Measurements from ENCODE around the gene NT5DC1. TPM values are rescaled to one million over a fixed set of nuclear protein-coding genes. Genes with fewer than 3 reads are reported as not detected.

Gene NT5DC1
- total and polyA plus RNA-seq, 10 of the 15 experiments (the other 5 are each of a cell fraction or from before 2014, with no cell fraction given) = 40.8 to 140 (median 66.8) TPM

- no TSS peak for BruUV-seq (replicated peaks)
These were observed 16.4 kb upstream of the NT5DC1 start for GRCh38 chr6:116084284-116084683.

More at GRCh38 chr6:116084284-116084683, 16.4 kb upstream of the NT5DC1 start:
- Histone ChIP-seq H3K9me3 (replicated peaks; ENCODE audit: control insufficient read depth, insufficient read depth, low read length) (peaks cover 2% of the 10 kb centered on the region; the same call in 2 of the 3 replicates), H3K36me3 (ENCODE audit: control insufficient read depth in 2 of 2, insufficient read depth in 2 of 2, low read length in 1 of 2) (no peaks in the 10 kb centered on the region), H3K27me3 (replicated peaks in 1 of 2; ENCODE audit: control insufficient read depth in 2 of 2, insufficient read depth in 2 of 2, low read length in 1 of 2) (no peaks in the 10 kb centered on the region), H3K4me2 (ENCODE audit: control insufficient read depth, insufficient read depth) (no peak overlapping the region), H3K9ac (ENCODE audit: control insufficient read depth, insufficient read depth, low read length) (no peak overlapping the region), H3K79me2 (ENCODE audit: control insufficient read depth, insufficient read depth, low read length) (no peaks in the 10 kb centered on the region; the same call in none of the 2 replicates), H3K27ac (ENCODE audit: control insufficient read depth, insufficient read depth) (no peak overlapping the region), H2AFZ (ENCODE audit: control insufficient read depth, low read depth, low read length) (no peak overlapping the region), H3K4me1 (ENCODE audit: control insufficient read depth, insufficient read depth, low read length) (peaks cover 35% of the 10 kb centered on the region), H3K4me3 (no peak overlapping the region), H4K20me1 (ENCODE audit: control insufficient read depth, insufficient read depth) (no peaks in the 10 kb centered on the region)
- RAD21 ChIA-PET (ENCODE audit: unreplicated experiment) = interaction anchor here (1.4 to 6.1 kb wide), 3 partner anchors 18 to 71 kb away, joined by 3 to 61 read pairs (median 50); partner anchors contain the start of gene FRK
- CTCF ChIA-PET = interaction anchor here (1.2 to 6.1 kb wide), 4 partner anchors 13 to 72 kb away, joined by 3 to 63 read pairs (median 10); no protein-coding TSS in a partner anchor
- POLR2A ChIA-PET = interaction anchor here (1.3 kb wide), 1 partner anchor 24 kb away, joined by 3 read pairs; the partner anchor contains the start of gene FRK
- WGBS (ENCODE audit: insufficient coverage, insufficient replicate concordance, low lambda C conversion rate, missing lambda C conversion rate) = 96% methylated on average over 2 of the region's 2 CpGs
- SMC1A ChIA-PET (ENCODE audit: uncharacterized antibody, unreplicated experiment) = interaction anchor here (0.8 to 6.0 kb wide), 6 partner anchors 10 to 72 kb away, joined by 3 to 101 read pairs (median 64); partner anchors contain the start of gene FRK
- DNase-seq (ENCODE audit: low read depth, low spot score) = no peak
- TF ChIP-seq PML (IDR thresholded peaks at IDR 0.05; ENCODE audit: low read length) (no peak), FOXM1 (IDR thresholded peaks at IDR 0.05; ENCODE audit: low read depth, low read length) (no peak), JUNB (IDR thresholded peaks at IDR 0.05) (no peak), SUPT20H (IDR thresholded peaks at IDR 0.05; ENCODE audit: borderline replicate concordance, control insufficient read depth, low read depth, low read length) (no peak), RBBP5 (conservative IDR thresholded peaks at IDR 0.05) (no peak), ZNF622 (IDR thresholded peaks at IDR 0.05) (no peak), REST (IDR thresholded peaks at IDR 0.05; ENCODE audit: low read depth, low read length) (no peak)
- no peak for FAIRE-seq
- in situ Hi-C loops (cut with MboI) (no loop called here), intact Hi-C loops (cut with micrococcal nuclease; ENCODE audit: unreplicated experiment) (no loop called here)
- ATAC-seq = no peak

Data from GM12878 (cell line).